ENCODE measurements around the gene SLC25A20. TPM values are rescaled to one million over a fixed set of nuclear protein-coding genes. Genes with fewer than 3 reads are reported as not detected.

SLC25A20 gene
- total and polyA plus RNA-seq, 2 of the 4 experiments (the other 2 are of a cell fraction): 23.8 to 27.1 TPM

- Histone ChIP-seq H3K27me3 (ENCODE audit: control insufficient read depth, insufficient read depth, low read length) (no peaks in the 10 kb centered on the region), H4K91ac (ENCODE audit: insufficient read depth, low read depth, low read length) (no peak overlapping the region), H3K56ac (ENCODE audit: extremely low read depth, insufficient read depth, low read length) (no peak overlapping the region), H2BK5ac (ENCODE audit: low read depth, low read length, poor library complexity, severe bottlenecking) (no peak overlapping the region), H3K23ac (ENCODE audit: low read depth, low read length) (no peak overlapping the region), H2AK5ac (ENCODE audit: low read depth, low read length) (no peak overlapping the region), H2BK20ac (ENCODE audit: low read depth, low read length) (no peak overlapping the region), H3K4me2 (ENCODE audit: low read depth, low read length) (peak overlapping the region; percentile 45; the same call in 1 of the 2 replicates), H3K4ac (ENCODE audit: low read depth, low read length) (no peak overlapping the region), H3K4me1 (ENCODE audit: control insufficient read depth, insufficient read depth, low read length) (peaks cover 5% of the 10 kb centered on the region), H2AFZ (replicated peaks; ENCODE audit: low read length, poor library complexity) (no peak overlapping the region), H3K9me1 (ENCODE audit: insufficient read depth, low read length) (peaks cover 14% of the 10 kb centered on the region; the same call in 1 of the 2 replicates), H2BK15ac (ENCODE audit: low read depth, low read length) (no peak overlapping the region), H3K36me3 (ENCODE audit: control insufficient read depth, insufficient read depth, low read length) (no peaks in the 10 kb centered on the region), H3K18ac (ENCODE audit: low read depth, low read length) (no peak overlapping the region), H3K9ac (ENCODE audit: low read depth, low read length) (no peak overlapping the region), H2AK9ac (replicated peaks; ENCODE audit: low read depth, low read length, poor library complexity) (no peak overlapping the region), H3K4me3 (ENCODE audit: insufficient read depth, low read depth, low read length) (no peak overlapping the region), H4K8ac (ENCODE audit: low read depth in 2 of 2, low read length in 2 of 2) (no peak overlapping the region), H3K27ac (ENCODE audit: insufficient read depth, low read length) (no peak overlapping the region), H3K9me3 (ENCODE audit: control insufficient read depth, insufficient read depth, low read length) (no peaks in the 10 kb centered on the region), H2BK120ac (ENCODE audit: low read depth, low read length) (no peak overlapping the region), H4K5ac (ENCODE audit: low read depth, low read length) (no peak overlapping the region), H3K79me1 (ENCODE audit: low read depth in 1 of 2, low read length in 2 of 2) (peaks cover 3 to 38% of the 10 kb centered on the region in 2 experiments; a peak in 3 of 4 replicates), H3K14ac (replicated peaks; ENCODE audit: low read depth, low read length) (no peak overlapping the region), H4K20me1 (ENCODE audit: insufficient read depth, low read length) (peaks cover 13% of the 10 kb centered on the region)
- no peak for TF ChIP-seq MAFK (IDR thresholded peaks at IDR 0.05; ENCODE audit: low read depth, low read length)
- no peak for TF ChIP-seq SMC3 (IDR thresholded peaks at IDR 0.05; ENCODE audit: low read depth, low read length)
- CTCF ChIA-PET: no interaction called here
- dilution Hi-C loops (cut with HindIII; ENCODE audit: low sequenced_read_pairs, unreplicated experiment) (no loop called here), intact Hi-C loops (cut with micrococcal nuclease) (loop anchor here (5.0 to 10.0 kb wide), 3 partner anchors 72 to 1260 kb away; partner anchors contain the start of genes ARIH2 and QRICH1), in situ Hi-C loops (cut with MboI; ENCODE audit: low sequenced_read_pairs) (no loop called here)
- DNase-seq (no peak), ATAC-seq (ENCODE audit: low read depth) (no peak)
- no CpG with 5 or more reads among the region's 2 CpGs for WGBS, 2 experiments (ENCODE audit: extremely low coverage in 2 of 2, insufficient read length in 1 of 2)
- POLR2A ChIA-PET (ENCODE audit: unreplicated experiment): interaction anchor here (0.6 kb wide), 1 partner anchor 114 kb away, joined by 4 read pairs; no protein-coding TSS in a partner anchor
- BruUV-seq (replicated peaks): no TSS peak
Measured at GRCh38 chr3:48845170-48845569, 53.5 kb downstream of the SLC25A20 start.
